ENCODE data around the gene TTC7B. TPM values are rescaled to one million over a fixed set of nuclear protein-coding genes. Genes with fewer than 3 reads are reported as not detected.

Gene TTC7B
- total RNA-seq, 4 donors from 2014 or later, result 0.18 to 53.6 (median 11.2) TPM

DNA sequence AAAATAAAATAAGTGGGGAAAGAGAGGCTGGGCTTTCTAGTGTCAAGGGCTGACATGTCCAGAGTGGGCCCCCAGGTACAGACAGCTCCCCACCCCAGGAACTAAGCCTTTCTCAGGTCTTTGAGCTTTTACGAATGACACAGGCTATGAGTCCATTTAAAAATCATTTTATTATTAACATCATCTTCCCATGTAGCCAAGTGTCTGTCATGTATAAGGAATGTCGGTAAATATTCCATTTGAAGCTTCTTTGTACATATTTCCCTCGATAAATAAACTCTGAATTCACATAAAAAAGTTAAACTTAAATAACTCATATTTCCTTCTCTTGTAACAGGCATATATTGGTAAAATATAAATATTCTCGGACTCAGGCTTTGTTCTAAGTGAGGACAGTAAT lies 275.8 kb downstream of the TTC7B start:
- Histone ChIP-seq H3K4me1 (no peaks in the 10 kb centered on the region), H3K4me3 (no peak overlapping the region), H3K9me3 (no peaks in the 10 kb centered on the region), H3K27me3 (no peaks in the 10 kb centered on the region), H3K36me3 (no peaks in the 10 kb centered on the region), H3K27ac (no peak overlapping the region)
- DNase-seq, result no peak
- TF ChIP-seq, protein P1, sequence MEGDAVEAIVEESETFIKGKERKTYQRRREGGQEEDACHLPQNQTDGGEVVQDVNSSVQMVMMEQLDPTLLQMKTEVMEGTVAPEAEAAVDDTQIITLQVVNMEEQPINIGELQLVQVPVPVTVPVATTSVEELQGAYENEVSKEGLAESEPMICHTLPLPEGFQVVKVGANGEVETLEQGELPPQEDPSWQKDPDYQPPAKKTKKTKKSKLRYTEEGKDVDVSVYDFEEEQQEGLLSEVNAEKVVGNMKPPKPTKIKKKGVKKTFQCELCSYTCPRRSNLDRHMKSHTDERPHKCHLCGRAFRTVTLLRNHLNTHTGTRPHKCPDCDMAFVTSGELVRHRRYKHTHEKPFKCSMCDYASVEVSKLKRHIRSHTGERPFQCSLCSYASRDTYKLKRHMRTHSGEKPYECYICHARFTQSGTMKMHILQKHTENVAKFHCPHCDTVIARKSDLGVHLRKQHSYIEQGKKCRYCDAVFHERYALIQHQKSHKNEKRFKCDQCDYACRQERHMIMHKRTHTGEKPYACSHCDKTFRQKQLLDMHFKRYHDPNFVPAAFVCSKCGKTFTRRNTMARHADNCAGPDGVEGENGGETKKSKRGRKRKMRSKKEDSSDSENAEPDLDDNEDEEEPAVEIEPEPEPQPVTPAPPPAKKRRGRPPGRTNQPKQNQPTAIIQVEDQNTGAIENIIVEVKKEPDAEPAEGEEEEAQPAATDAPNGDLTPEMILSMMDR (IDR thresholded peaks at IDR 0.05), result no peak
- TF ChIP-seq POLR2A (IDR thresholded peaks at IDR 0.05), result no peak

DNA sequence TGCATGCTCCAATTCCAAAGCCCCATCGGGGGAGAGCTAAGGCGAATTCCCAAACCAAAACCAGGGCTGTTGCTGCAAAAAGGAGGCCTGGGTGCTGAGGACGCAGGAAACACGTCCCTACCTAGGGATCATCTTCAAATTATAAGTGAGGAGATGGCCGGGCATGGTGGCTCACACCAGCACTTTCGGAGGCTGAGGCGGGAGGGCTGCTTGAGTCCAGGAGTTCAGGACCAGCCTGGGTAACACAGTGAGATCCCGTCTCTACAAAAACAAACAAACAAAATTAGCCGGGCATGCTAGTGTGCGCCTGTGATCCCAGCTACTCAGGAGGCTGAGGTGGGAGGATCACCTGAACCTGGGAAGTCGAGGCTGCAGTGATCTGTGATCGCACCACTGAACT lies 276.2 kb downstream of the TTC7B start:
- TF ChIP-seq POLR2A (IDR thresholded peaks at IDR 0.05), result no peak
- H3K4me3 ChIP-seq, result no peak overlapping the region
- no peak for DNase-seq

DNA sequence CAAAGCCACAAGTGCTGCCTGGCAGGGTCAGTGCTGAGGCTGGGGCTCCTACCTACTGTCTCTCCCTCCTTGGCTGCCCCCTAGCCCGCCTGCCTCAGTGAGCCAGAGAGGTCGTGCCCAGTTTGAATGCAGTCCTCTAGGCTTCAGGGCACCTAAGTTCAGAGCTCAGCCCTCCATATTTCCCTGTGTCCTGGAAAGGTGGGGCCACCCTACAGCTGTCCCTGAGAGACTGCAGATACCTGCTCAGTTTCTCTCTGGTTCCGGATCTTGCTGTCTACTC lies 276.8 kb downstream of the TTC7B start:
- DNase-seq, result peak in 1 of 3 donors; percentile 20
- Histone ChIP-seq H3K4me1 (no peaks in the 10 kb centered on the region), H3K4me3 (no peak overlapping the region), H3K27ac (no peak overlapping the region), H3K27me3 (no peaks in the 10 kb centered on the region), H3K9me3 (no peaks in the 10 kb centered on the region), H3K36me3 (no peaks in the 10 kb centered on the region)
- TF ChIP-seq, protein P1 (IDR thresholded peaks at IDR 0.05), result no peak
- TF ChIP-seq POLR2A (IDR thresholded peaks at IDR 0.05), result no peak

More for the DNA sequence above, 276.2 kb downstream of the TTC7B start:
- Histone ChIP-seq H3K27me3 (no peaks in the 10 kb centered on the region), H3K4me1 (no peaks in the 10 kb centered on the region), H3K36me3 (no peaks in the 10 kb centered on the region), H3K27ac (no peak overlapping the region), H3K9me3 (no peaks in the 10 kb centered on the region)

DNA sequence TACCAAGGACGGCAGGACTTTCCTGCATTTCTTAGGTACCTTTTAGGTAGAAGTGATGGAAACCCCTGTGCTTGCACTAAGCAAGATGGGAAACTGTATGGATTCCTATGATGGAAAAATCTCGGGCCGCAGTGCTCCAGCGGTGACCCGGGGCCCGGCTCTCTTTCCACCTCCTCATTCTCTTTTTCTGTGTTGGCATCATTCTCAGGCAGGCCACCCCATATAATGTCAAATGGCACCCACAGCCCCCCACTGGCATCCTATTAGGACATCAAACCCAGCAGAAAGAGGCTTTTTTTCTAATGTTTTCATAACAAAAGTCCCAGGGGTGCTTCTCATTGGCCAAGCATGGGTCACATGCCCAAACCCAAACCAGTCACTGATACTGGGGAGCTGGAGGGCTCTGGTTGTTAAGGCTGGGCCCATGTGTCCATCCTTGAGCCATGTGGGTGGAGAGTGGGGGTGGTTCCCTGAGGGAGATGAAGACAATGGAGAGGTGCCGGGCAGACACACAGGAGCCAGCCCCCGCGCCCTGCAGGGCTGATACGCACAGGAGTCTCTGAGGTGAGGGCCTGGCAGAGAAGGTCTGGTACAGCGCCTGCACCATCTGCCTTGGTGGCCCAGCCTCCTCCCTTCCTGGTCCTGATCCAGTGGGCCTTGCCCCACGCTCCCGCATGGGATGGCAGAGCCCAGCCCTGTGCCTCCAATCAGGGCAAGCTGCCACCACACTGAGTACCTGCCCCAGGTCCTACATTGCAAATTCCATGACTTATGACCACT lies 277.3 kb downstream of the TTC7B start:
- no peak for TF ChIP-seq POLR2A (IDR thresholded peaks at IDR 0.05)
- TF ChIP-seq, protein P1 (IDR thresholded peaks at IDR 0.05), result no peak
- no peaks in the 10 kb centered on the region for H3K9me3 ChIP-seq
- H3K27me3 ChIP-seq, result no peaks in the 10 kb centered on the region
- H3K4me1 ChIP-seq, result peaks cover 0 to 2% (median 0%) of the 10 kb centered on the region in 4 donors
- H3K36me3 ChIP-seq, result no peaks in the 10 kb centered on the region
- H3K27ac ChIP-seq, result no peak overlapping the region
- no peak overlapping the region for H3K4me3 ChIP-seq
- DNase-seq, result peak in 1 of 3 donors; percentile 34

DNA sequence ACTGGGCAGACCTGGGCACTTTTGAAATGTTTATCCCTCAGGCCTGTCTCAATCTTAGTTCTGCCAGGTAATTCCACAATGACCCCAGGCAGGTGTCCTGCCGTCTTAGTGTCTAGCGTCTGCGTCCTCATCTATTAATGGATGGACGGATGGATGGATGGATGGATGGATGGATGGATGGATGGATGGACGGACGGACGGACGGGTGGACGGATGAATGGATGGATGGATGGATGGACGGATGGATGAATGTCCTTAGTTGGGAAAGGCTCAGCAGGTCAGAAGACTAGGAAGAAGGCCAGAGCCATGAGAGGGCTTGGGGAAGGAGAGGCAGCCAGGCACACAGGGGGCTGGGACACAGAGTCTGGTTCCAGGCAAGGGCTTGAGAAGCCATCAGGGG lies 278.1 kb downstream of the TTC7B start:
- Histone ChIP-seq H3K36me3 (no peaks in the 10 kb centered on the region), H3K9me3 (no peaks in the 10 kb centered on the region), H3K27me3 (no peaks in the 10 kb centered on the region)

DNA sequence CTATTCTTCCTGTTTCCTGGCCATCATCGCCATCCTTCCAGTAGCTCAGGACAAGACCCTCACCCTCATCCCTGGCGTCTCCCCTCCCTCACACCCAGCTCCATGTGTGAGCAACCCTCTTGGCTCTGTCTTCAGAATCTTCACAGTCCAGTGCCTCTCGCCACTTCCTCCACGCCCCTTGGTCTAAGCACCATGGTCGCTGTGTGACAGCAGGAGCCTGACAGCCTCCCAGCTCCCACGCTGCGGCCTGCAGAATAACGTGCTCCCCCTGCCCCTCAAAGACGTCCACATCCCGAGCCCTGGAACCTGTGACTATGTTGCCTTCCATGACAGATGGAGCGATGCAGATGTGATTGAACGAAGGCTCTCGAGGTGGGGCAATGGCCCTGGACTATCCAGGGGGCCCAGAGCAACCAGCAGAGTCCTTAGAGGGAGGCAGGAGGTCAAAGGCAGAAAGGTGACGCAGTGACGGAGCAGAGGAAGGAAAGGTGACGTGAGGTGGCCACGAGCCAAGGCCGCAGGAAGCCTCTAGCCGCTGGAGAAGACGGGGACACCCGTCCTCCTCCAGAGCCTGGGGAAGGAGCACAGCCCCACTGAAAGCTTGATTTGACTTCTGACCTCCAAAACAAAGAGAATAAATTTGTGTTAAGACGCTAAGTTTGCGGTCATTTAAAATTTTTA lies 279.6 kb downstream of the TTC7B start:
- Histone ChIP-seq H3K4me3 (no peak overlapping the region), H3K36me3 (no peaks in the 10 kb centered on the region), H3K27ac (no peak overlapping the region), H3K9me3 (no peaks in the 10 kb centered on the region), H3K27me3 (no peaks in the 10 kb centered on the region), H3K4me1 (peaks cover 0 to 4% (median 0%) of the 10 kb centered on the region in 4 donors)
- DNase-seq, result no peak
- TF ChIP-seq POLR2A (IDR thresholded peaks at IDR 0.05), result no peak
- TF ChIP-seq, protein P1 (IDR thresholded peaks at IDR 0.05), result no peak

More for the DNA sequence above, 278.1 kb downstream of the TTC7B start:
- Histone ChIP-seq H3K4me1 (peaks cover 0 to 4% (median 0%) of the 10 kb centered on the region in 4 donors), H3K27ac (no peak overlapping the region), H3K4me3 (no peak overlapping the region)
- no peak for DNase-seq
- TF ChIP-seq, protein P1 (IDR thresholded peaks at IDR 0.05), result no peak
- TF ChIP-seq POLR2A (IDR thresholded peaks at IDR 0.05), result no peak

Data from Peyer's patch (tissue), 4 donors.